Measurements from ENCODE around the gene PCNX2.
"Not testable (repeated sequence)": the region's sequence is repeated elsewhere in the genome, so short reads cannot be mapped to it uniquely, and the experiment has no call there.

The PCNX2 gene

DNA sequence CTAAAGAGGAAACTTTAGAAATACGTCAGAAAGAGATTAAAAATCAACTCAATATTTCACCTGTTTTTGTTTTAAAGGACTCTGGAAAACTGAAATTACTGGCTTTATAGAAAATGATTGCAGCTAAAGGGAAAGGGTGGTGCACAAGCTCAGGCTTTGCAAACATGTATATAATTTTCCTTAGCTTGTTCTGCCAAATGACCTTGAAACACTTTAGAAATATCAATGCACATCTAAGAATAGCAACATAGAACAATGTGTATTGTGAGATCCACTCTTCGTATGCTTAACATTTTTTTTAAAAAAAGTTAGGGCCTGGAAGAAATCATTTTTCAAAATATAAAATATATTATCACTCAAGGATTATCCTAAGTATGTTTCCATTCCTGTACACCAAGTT, 201.3 kb downstream of the PCNX2 start:
- no peak for DNase-seq

DNA sequence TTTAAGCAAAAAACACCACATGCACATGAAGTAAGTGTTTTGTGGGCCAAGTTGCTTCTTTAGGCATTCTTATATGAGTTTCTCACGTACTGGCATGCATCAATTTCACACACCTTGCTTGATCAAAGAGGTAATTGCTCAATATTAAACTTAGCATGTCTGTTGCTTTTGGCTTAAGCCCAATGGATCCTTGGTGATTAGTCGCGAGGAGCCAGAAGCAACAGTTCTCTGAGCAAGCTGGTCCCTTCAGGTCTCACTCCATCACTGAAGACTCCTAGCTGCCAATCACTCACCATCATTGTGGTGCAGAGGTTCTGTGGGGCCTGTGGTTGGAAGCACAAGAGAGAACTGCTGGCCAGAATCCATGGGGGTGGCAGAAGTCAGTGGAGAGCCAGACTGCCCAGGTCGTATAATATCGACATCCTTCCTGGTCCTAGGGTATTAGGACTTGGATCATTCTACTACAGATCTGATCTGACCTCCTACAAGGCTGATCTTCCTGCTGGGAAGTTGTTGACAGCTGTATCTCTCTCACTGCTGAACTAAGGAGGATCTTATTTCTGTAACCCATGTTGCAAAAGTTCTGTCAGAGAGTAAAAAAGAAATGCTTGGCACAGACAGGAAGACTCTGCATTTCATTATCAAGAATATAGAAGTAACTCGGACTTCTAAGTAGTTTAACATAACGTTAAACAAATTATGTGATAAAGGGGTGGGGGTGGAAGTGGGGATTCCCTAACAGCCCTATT, 204.6 kb downstream of the PCNX2 start:
- no peak for DNase-seq

- no peak for DNase-seq
Measured at GRCh38 chr1:233089251-233089650, 206.3 kb downstream of the PCNX2 start.

GRCh38 chr1:233088613-233089012, 206.9 kb downstream of the PCNX2 start:
- DNase-seq, result no peak

DNA sequence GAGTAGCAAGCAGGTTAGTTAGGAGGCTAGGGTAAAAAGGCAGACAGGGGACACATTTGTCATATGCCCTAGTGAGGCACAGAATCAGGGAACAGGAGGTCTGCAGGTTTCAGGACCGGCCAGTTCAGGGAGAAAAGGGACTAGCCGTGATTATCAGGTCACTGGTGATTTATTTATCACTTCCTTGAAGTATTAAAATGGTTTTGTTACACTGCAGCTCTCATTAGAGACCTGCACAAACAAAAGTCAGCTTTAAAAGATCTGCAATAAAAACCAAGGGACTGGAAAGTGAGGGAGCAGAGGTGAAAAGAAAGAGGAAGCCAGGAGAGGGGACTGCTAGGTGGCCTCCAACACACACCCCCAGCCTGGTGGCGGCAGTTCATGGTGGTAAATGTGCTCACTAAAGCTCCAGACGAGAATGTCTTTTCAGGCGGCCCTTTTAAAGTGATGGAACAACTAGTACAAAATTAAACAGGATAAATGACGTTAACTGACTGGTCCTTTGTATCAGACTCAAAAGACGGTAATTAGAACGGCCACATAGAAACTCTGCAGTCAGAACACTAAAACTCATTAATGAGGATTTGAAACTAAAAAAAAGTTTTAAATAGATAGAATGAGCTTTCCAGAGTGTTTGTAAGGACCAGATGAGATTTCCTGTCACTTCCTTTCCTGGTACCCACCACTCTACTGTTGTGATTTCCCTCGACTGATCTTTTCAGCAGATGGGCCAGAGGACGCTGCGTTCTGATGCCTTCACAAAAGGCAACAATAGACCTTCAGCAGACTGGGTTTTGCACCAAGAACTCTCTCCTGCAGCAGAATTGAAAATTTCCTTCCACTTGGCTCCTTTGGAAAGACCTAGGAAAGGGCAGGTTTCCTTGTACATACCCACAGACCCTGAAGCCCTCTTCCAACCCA, 208.3 kb downstream of the PCNX2 start:
- DNase-seq, result no peak

- DNase-seq, result no peak
Measured at GRCh38 chr1:233085566-233085965, 210.0 kb downstream of the PCNX2 start.

GRCh38 chr1:233082778-233083550, 212.6 kb downstream of the PCNX2 start:
- DNase-seq, result no peak

DNA sequence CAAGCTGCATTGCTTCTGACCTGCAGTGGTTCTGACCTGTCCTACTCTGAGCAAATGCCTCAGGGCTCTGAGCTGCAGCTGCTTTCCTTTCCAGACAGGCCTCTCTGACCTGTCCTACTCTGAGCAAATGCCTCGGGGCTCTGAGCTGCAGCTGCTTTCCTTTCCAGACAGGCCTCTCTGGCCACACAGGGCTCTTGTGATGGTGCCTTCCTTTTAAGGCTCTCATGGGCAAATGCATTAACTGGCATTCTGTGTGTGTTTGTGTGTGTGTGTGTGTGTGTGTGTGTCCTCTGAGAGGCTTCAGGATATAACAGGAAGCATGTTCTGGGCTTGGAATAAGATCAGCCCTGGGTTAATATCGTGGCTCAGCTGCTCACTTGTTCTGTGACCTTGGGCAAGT, 213.8 kb downstream of the PCNX2 start:
- no peak for DNase-seq

DNA sequence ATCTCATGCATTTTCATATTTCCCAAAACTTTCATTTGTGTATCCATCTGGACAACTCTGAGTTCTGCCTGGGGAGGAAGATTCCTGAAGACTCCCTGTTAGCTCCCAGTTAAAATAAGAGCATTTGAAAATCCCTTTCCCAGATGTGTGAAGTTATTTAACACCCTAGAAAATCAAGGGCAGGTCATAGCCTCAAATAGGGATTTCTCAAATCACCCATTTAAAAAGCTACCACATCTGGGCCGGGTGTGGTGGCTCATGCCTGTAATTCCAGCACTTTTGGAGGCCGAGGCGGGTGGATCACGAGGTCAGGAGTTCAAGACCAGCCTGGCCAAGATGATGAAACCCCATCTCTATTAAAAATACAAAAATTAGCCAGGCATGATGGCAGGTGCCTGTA, 214.7 kb downstream of the PCNX2 start:
- not testable (repeated sequence) for DNase-seq

DNA sequence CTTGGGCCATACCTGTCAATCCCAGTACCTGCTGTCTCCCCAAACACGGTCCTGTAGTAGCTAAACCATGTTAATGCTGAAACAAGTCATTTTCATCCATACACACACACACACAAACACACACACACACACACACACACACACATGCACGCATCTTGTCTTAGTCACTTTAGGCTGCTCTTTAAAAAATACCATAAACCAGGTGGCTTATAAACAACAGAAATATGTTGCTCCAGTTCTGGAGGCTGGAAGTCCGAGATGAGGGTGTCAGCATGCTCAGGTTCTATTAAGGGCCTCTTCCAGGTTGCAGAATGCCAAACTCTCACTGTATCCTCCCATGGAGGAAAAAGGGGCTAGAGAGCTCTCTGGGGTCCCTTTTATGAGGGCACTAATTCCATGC, 215.2 kb downstream of the PCNX2 start:
- DNase-seq, result no peak

- DNase-seq, result no peak
Measured at GRCh38 chr1:233079574-233079973, 216.0 kb downstream of the PCNX2 start.

DNA sequence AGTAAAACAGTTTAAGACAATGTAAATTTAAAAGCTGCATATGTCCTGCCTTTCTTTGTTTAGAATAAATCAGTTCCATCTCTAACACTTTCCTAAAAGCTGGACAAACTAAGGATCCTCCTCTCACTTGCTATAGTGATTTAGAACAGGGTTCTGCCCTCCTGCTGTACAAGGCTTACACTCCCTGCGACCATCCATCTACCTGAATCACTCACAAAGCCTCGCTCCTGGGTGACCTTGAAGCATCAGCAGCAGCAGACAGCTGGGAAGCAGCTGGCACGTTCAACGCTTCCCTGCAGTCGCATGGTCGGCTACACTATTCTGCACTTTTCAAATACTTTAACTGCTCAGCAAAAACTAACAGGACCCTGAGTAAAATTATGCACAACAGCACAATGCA, 217.1 kb downstream of the PCNX2 start:
- DNase-seq, result no peak

GRCh38 chr1:233075915-233076295, 219.6 kb downstream of the PCNX2 start:
- no peak for DNase-seq

DNA sequence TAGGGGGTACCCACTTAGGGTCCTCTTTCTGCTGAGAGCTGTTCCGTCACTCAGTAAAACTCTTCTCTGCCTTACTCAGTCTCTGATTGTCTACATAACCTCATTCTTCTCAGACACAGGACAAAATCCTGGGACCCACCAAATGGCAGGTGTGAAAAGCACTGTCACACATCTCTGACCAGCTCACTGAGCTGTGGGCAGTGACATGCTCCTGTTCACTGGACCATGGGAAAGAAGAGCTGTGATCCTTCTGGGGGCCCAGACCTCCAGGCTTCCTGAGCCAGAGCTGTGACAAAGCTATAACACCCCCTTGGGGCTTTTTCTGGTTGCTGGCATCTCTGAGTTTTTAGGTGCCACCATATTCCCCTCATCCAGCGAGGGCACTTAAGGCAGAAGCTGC, 229.4 kb downstream of the PCNX2 start:
- DNase-seq, result no peak

GRCh38 chr1:233065685-233066084, 229.8 kb downstream of the PCNX2 start:
- DNase-seq, result no peak

DNA sequence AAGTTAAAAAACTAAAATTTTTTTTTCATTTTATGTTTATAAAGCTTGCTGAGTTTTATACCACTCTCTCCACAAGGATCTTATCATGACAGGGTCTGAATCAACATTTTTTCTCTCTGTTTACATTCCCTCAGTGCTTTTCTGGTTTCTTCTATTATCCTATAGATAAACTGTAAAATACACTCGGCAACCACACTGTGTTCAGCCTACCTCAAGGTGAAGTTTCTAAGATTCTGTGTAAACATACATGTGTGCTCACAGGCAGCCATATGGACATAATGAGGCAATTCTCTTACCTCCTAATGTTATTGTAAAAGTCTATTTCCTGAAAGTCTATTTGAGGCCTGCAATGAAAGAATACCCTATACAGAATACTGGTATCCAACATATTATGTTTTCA, 230.5 kb downstream of the PCNX2 start:
- no peak for DNase-seq

DNA sequence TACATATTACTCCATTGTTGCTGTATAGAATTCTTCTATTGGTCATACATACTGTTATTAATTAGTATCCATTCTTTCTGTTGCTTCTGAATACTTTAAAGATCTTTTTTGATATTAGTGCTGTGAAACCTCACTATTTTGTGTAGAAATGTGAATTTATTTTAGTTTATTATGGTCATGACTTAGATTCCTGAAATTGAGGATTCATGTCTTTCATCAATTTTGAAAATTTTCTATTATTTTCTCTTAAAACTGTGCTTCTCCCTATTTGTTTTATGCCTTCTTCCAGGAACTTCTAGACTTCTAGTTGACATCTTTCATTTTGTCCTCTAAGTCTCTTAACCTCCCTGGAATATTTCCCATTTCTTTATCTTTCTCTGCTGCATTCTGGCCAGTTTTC, 232.1 kb downstream of the PCNX2 start:
- no peak for DNase-seq

- no peak for DNase-seq
Measured at GRCh38 chr1:233061265-233061664, 234.3 kb downstream of the PCNX2 start.

DNA sequence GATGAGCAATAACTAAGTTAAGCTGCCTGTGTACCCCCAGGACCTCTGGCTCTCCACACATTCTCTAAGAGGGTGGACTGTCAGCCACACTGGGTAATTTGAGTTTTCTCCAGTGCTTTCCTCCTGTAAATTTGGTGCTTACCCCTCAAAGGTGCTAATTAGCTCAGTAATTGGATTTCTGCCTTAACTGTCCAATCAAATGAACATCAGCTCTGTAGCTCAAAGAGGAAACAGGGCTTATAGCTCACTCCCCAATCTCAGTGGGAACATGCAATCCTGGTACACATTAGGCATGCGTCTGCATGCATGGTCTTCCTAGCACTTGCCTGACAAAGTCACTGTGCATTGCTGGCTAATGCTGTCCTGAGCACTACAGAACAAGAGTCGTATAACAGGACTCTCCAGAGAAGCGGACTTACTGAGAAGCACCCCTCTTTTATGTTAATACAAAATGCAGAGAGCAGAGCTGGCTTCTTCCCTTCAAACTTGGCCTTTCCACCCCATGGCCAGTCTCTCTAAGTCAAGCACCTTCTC, 235.0 kb downstream of the PCNX2 start:
- DNase-seq, result no peak

GRCh38 chr1:233057836-233058235, 237.7 kb downstream of the PCNX2 start:
- DNase-seq, result no peak

DNA sequence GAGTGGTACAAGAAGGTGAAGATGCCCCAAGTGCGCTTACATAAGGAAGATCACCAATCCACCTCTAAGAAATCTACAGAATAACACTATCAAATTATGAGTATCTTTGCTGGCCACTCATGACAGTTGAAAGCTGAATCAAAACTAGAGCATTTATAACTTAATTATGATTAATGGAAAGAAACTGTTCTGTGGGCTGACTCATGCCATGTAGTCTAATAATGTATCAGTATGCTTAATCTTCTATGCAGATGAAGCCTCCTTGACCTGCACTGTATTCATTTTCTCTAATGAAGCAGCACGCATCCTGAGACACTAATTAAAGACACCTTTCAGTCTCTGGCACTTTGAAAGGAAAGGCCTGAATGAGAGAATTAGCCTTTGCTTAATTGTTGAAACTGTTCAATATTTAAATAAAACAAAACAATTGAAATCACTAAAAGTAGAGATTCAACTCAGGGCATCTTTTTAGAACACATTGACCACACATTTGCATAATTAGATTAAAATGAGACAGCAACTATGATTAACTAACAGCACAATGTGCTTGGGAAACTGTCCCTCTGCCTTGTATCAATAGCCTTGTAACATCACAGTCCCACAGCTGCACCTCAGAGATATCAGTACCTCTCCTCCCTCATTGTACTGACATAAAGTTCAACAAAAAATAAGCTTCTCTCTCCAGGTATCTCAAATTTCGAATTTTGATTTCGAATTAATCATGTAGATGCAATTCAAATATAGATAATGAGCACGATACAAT, 239.5 kb downstream of the PCNX2 start:
- no peak for DNase-seq

GRCh38 chr1:233045588-233045987, 249.9 kb downstream of the PCNX2 start:
- DNase-seq, result no peak
